HG03571 (cell line): Measurements from ENCODE around the gene PRUNE2.

Experiments
- ATAC-seq: cut with Tn5 transposase; IDR thresholded peaks from one replicate; pipeline ENCODE4 v1.9.1; 2021; ENCODE audit not compliant: unreplicated experiment

Gene PRUNE2

DNA sequence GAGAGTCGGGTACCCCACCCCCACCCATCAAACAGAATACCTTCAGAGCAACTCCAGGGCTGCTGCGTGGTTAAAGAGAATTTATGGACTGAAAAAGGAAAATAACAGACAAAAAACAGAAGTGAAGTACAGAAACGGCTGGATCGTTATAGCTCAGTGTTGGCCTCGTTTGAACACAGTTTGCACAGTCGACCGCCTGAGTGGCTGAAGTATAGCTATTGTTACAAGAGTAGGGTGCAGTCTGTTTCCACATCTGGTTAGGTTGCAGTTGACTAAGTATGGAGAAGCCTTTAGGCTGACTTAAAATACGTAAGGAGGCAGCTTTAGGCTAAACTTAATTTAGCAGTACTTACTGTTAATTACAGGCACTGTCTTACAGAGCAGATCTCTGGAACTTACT, 325.7 kb downstream of the PRUNE2 start:
- ATAC-seq: no peak

DNA sequence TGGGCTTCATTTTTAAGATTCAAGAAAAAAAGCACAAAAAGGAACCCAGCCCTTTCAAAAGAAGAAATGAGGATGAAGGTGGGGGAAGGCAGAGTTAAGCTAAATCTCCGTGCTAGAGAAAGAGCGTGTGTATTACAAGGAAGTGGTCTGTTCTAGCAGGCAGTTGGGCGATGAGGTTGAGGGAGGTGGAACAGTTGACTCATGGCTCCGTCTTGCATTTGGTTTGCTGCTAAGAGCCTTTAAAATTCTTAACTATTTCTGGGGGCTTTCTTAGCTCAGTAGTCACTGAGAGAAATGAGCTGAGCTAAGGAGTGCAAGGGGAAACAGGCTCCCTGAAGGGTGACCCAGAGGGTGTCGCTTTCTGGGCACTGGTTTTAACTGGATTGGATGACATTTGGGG, 329.6 kb downstream of the PRUNE2 start:
- peak; percentile 63 for ATAC-seq

DNA sequence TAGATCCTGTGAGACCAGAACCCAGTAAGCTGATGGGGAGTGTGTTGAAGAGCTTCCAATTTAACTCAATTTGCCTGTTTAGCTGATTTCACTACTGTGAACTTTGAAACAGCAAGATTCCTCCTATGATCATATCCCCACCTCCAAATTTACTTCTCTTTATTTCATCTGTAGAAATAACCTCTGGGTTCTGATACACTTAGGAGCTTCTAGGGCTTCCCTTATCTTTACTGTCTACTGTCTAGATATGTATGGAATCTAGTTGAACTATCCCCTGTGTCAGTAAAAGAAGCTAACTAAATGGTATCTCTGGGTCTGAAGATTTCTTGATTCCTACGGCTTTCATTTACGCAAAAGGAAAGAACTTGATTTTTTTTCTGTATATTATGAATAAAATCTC, 330.2 kb downstream of the PRUNE2 start:
- ATAC-seq: no peak

DNA sequence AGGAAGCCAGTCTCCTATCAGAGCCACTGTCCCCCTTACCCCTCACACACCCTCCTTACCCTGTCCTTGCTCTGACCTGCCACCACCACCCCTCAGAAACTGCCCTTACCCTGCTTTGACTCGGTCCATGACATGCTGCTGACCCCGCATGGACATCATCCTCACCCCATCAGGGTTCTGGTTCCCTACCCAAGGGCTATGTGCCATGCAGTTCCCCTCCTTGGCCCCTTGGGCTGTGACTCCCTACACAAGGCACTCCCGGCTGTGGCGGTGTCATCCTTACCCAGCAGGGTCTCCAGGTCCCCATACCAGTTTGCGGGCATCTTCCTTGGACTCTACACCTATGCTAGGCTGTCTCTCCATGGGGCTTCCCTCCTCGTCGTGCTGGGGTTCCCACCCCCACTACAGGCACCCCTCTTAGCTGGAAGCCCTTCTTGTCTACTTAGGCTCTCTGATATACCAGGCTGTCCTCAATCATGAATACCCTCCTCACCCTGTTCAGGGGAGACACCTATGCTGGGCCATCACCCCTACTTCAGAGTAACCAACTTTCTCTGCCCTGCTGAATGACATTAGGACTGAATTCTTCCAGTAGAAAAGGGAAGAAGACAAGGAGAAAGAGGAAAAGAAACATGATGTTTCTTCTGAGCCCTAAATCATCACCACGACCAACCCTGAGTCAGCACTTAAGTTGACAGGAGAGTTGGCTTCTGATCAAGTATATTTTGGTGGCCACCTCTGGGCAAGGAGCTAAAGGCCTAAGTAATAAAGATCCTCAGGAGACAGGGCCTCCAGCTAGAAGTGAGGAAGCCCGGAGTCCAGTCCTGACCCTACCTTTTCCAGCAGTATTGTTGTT, 331.8 kb downstream of the PRUNE2 start:
- ATAC-seq: no peak

DNA sequence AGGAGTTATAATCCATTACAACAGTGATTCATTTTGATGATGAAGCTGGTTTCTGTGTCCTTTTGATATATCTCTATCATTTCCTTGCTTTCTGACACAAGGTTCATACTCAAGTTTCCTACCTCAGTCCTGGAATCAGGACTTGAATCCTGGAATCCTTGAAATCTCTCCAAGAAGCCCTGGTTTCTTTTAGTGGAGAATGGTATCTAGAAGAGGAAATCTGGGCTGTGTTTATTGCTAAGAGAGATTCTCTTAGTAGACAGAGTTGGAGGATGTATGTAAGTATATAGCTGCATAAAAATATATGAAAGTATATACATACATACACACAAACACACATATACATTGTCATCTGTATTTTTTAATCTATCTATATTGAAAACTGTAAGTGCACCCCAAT, 332.5 kb downstream of the PRUNE2 start:
- no peak for ATAC-seq

DNA sequence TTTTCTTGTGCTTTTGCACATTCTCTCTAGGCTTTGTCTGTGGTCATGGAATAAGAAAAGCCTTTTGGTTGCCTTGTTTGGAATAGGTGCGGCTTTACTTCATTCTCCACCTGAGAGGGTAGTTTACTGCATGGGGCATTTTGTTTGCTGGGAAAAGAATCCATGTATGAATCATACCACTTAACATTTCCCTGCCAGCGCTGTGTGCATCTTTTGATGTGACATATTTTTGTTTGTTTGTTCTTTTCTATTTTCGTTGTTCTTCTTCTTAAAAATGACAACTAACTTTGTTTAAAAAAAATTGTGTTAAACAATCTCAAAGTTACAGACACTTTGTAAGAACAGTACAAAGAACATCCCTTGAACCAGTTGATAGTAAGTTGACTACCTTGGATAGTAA, 333.8 kb downstream of the PRUNE2 start:
- no peak for ATAC-seq

DNA sequence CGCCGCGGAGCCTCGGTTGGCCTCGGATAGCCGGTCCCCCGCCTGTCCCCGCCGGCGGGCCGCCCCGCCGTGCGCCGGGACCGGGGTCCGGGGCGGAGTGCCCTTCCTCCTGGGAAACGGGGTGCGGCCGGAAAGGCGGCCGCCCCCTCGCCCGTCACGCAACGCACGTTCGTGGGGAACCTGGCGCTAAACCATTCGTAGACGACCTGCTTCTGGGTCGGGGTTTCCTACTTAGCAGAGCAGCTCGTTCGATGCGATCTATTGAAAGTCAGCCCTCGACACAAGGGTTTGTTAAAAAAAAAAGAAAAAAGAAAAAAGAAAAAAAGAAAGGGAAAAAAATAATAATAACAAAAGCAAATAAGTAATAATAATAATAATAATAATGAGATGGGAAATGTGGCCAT, 334.2 kb downstream of the PRUNE2 start:
- ATAC-seq: no peak

DNA sequence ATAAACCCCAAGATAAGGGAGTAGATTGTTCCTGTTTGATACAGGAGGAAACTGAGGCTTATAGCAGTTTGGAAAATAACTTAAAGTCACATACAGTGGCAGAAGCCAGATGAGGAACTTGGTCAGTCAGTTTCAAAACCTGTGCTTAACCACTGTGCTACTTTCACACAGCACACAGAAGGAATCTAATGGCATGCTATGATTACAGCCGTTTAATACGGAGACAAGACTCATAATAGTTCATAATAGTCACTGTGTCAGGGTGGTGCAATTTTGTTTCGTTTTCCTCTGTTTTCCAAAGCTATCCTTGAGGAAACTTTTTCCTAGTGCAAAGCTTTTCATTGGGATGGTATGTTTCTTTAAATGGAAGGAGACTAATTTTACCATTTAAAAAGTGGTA, 334.6 kb downstream of the PRUNE2 start:
- peak; percentile 78 for ATAC-seq

DNA sequence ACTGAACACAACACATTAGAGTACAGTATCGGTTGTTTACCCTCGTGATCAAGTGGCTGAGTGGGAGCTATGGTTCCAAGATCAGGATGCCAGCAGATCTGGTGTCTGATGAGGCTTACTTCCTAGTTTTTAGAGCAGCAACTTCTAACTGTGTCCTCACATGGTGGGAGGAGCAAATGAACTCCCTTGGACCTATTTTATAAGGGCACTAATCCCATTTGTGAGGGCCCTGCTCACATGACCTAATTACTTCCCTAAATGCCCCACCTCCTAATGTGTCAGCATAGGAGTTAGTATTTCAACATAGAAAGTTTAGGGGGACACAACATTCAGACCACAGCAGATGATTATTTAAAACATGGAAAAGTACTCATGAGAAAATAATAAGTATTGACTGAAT, 335.1 kb downstream of the PRUNE2 start:
- no peak for ATAC-seq

DNA sequence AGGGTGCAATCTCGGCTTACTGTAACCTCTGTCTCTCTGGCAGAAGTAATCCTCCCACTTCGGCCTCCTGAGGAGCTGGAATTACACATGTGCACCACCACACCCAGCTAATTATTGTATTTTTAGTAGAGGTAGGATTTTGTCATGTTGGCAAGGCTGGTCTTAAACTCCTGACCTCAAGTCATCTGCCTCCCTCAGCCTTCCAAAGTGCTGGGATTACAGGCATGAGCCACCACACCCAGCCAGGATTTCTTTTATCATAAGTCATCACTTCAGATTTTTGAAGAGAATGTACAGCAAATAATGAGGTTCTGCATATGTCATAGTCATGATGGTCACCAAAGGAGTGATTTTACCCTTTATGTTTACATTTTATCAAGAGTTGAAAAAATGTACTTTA, 338.8 kb downstream of the PRUNE2 start:
- no peak for ATAC-seq

DNA sequence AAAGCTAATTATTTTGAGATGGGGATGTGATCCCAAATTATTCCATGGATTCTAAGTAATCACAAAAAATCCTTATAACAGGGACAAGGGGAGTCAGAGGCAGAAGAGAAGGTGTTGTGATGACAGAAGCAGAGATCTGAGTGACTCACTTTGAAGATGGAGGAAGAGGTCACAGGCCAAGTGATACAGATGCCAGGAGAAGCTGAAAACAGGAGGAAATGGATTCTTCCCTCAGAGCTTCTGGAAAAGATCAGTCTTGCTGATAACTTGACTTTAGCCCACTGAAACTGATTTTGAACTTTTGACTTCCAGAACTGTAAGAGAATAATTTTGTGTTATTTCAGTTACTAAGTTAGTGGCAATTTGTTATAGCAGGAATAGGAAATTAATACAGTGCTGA, 341.6 kb downstream of the PRUNE2 start:
- no peak for ATAC-seq

DNA sequence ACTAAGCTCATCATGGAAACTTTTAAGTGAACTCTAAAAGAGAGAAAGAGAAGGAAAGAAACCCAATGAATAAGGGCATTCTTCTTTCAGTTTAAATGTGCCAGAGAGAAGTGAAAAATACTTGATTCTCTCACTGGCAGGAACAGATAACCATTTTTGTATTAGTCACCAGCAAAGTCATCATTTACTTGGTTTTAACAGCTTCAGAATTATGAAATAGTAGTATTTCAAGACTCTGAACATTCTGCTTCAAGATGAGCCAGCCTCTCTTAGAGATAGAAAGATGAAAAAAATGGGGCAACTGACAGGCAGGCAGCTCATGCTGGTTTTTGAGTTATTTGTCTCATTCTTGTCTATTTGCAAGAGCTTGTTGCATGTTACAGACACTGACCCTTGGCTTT, 343.4 kb downstream of the PRUNE2 start:
- peak; percentile 70 for ATAC-seq

DNA sequence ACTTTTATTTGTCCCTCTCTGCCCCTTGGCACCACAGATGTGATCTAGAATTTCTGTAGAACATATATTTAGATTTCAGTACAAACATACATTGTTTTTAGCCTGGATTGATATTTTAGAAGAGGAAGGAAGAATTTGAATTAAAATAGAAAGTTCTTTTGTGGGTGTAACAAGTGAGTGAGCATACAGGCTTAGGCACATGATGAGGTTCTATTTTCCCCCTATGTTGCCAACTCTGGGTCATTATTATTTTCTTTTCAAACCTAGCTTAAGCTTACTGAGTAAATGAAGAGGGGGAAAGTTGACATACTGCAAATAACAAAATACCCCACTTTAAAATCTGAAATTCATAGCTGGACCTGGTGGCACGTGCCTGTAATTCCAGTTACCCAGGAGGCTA, 344.0 kb downstream of the PRUNE2 start:
- no peak for ATAC-seq
